Spleen (tissue), 7 donors: ENCODE data around the gene TSPAN9.

Experiments used
- CTCF ChIP-seq, 11 experiments: fragments of 200-600 bp in 7 of 11; fragments of 450-650 bp in 4 of 11; sonication (generic) in 4 of 11; IDR thresholded peaks in 8 of 11; conservative IDR thresholded peaks in 3 of 11; 1 replicate in 7 of 11; 2 replicates in 4 of 11; pipeline versions ENCODE4 v1.4.0 to v1.8.0; 2016 to 2021; ENCODE audit warnings: antibody characterized with exemption in 11 of 11, inconsistent platforms in 4 of 11, mild to moderate bottlenecking in 1 of 11
- POLR2A ChIP-seq, 3 donors: fragments of 450-650 bp; IDR thresholded peaks; one replicate each; pipeline ENCODE4 v1.5.1; 2017; ENCODE audit warnings: antibody characterized with exemption in 3 of 3, mild to moderate bottlenecking in 1 of 3
- donor health status: DM: no; HTN: no; CAD: no; lungs with moderate emphysema.
- donor health status: DM: no; HTN: no; CAD: no.
- donor health status: DM: no; HTN: no; CAD: no.

- TF ChIP-seq CTCF (IDR thresholded peaks at IDR 0.05 in 8 of 11, conservative IDR thresholded peaks at IDR 0.05 in 3 of 11) (no peak), POLR2A (IDR thresholded peaks at IDR 0.05) (no peak)
Observed at GRCh38 chr12:3225796-3226180, 148.6 kb downstream of the TSPAN9 start.
